Stimulated activated naive CD4-positive, alpha-beta T cell (primary cell): ENCODE results near the gene ZNF787.
A peak's percentile ranks its signal among the peaks of the same experiment; 100 is the strongest.
"Not testable (repeated sequence)": the region's sequence is repeated elsewhere in the genome, so short reads cannot be mapped to it uniquely, and the experiment has no call there.

Experiments used
- DNase-seq, 6 experiments: peaks; one replicate each; lab custom pipeline; 2025; lab: John Stamatoyannopoulos, UW

Gene ZNF787

DNA sequence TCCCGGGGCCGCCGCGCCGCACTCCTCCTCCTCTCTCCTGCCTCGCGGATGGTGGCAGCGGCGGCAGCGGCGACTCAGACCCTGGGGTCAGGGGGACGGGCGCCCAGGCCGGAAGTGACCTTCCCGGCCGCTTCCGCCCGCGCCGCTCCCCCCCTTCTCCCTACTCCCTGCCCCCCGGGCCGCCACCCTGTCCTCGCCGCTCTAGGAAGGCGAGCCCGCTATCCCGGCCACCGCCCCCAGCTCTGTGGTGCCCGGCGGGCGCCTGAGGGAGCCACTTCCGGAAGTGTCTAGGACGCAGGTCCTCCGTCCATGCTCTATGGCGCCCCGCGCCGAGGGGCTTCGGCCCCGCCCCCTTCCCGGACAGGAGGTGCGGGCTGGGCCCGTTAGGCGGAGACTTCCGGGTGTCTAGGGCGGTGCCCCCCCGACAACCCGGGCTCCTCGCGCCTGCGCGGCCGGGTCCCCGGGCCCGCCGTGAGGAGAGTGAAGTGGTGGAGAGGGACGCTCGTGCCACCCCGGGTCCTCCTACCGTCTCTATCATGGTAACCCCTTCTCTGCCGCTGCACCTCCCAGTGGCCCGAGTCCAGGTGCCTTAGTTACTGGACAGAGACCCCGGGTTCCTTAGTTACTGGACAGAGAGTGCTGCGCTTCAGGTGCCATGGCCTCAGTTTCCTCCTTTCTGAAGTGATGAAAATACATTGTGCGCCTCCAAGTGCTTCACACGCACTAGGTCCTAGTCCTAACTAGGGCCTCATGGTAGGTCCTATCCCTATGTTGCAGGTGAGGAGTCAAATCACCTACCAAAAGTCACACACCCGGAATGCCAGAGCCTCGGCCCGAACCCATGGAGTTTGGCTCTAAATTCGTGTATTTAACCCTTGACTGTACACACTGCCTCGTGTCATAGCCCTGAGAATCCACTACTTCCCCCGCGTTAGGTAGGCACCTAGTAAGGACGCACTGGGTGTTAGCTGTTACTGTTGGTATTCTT, at the start of gene ZNF787:
ZNF787 (minus strand) TSS at position 116 of the 988 bp plus-strand sequence. CDS start 18,078 bp downstream, outside the sequence.
- peak; percentile 91 to 97 (median 94) for DNase-seq

DNA sequence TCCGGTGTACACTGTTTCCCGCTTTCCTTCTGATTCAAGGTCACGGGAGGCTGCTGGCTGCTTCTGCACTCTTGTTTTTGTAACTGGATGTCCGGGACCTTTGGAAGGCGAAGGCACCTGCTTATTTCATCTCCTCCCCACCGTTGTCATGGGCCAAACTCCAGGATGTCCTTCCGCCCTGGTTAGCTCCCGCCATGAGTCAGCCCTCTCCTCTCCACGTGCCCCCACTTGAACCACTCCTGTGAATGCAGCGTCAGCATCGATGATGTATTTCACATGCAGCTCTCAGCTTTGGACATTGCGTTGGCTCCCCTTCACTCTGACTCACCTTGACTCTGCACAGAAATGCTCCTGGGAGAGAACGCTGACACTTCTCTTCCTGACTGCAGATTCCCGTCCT, 49.2 kb upstream of the ZNF787 start:
- DNase-seq = no peak

DNA sequence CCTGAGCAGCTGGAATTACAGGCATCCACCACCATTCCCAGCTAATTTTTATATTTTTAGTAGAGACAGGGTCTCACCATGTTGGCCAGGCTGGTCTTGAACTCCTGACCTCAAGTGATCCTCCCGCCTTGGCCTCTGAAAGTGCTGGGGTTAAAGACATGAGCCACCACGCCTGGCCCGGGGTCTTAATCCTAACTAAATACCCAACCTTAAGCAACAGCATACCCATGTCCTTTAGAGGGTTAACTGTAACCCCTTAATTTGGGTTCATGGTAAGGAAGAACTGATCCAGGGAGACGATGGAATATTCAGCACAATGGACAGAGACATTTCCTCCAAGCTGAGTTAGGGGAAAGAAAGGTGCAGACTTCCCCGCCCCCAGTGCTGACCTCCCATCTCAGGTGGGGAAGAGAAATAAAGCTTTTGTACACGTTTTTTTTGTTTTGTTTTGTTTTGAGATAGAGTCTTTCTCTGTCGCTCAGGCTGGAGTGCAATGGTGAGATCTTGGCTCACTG, 46.0 kb upstream of the ZNF787 start:
- DNase-seq = no peak

DNA sequence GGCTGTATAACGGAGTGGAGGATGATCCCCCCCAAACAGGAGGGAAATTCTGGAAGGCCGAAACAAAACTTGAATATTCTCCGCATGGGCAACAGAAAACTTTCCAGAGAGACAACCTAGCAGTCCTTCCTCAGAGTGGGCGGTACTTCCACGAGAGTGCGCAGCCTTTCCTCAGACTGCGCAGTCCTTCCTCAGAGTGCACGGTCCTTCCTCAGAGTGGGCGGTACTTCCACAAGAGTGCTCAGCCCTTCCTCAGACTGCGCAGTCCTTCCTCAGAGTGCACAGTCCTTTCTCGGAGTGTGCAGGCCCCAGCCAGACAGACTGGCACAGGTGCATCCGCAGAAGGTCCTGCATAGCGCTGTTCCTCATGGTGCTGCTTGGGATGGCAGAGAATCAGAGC, 42.0 kb upstream of the ZNF787 start:
- no peak for DNase-seq

DNA sequence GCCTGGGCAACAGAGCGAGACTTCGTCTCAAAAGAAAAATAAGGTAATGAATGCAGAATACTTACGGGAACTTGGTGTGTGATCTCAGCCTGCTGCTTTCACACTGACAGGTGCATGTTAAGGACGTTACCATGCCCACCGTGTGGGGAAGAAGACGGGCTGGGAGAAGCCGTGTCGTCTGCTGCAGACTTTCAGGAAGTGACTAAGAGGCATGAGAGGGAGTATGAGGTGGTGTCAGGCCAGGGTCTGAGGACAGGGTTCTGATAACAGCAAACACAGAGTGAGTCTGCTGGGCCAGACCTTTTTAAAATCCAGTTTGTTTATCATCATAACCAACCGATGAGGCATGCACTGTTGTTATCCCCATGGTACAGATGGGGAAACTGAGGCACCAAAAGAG, 41.2 kb upstream of the ZNF787 start:
- no peak for DNase-seq

DNA sequence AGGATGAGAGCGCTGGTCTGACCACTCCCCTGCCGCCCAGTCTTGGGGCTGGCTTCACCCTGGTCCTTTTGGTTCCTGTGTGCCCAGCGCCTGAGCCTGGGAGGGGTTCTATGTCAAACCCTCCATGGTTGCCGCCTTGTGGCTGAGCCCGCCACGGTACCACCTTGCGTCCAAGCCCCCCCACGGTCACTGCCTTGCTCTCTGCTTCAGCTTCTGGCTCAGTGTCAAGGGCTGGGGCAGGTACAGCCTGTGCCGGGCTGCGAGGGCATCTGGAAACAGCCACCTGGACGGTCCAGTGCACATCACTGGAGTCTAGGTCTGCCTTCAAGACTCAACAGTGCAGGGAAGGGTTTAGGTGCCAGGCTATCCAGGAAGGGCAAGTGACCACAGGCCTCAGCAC, 40.4 kb upstream of the ZNF787 start:
- DNase-seq = no peak

DNA sequence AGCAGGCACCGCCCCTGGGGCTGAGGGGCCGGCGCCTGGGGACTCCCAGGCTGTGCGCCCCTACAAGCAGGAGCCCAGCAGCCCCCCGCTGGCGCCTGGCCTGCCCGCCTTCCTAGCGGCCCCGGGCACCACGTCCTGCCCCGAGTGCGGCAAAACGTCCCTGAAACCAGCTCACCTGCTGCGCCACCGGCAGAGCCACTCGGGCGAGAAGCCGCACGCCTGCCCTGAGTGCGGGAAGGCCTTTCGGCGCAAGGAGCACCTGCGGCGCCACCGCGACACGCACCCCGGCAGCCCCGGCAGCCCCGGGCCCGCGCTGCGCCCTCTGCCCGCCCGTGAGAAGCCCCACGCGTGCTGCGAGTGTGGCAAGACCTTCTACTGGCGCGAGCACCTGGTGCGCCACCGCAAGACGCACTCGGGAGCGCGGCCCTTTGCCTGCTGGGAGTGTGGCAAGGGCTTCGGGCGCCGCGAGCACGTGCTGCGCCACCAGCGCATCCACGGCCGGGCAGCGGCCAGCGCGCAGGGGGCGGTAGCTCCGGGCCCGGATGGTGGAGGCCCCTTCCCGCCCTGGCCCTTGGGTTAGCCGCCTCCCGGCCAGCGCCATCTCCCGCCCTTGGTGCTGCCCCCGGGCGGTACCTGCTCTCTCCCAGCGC, 38.7 kb upstream of the ZNF787 start:
- no peak for DNase-seq

DNA sequence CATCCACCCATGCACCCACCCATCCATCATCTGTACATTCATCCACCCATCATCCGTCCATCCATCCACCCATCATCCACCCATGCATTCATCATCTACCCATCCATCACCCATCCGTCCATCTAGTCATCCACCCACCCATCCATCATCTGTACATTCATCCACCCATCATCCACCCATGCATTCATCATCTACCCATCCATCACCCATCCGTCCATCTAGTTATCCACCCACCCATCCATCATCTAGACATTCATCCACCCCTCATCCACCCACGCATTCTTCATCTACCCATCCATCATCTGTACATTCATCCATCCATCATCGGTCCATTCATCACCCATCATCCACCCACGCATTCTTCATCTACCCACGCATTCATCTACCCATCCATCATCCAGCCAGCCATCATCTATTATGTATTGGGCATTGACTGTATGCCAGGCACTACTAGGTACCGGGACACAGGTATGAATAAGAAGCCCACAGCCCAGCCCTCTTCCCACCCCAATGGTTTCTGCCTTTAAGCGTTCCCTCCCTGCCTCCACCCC, 38.0 kb upstream of the ZNF787 start:
- DNase-seq = no peak

DNA sequence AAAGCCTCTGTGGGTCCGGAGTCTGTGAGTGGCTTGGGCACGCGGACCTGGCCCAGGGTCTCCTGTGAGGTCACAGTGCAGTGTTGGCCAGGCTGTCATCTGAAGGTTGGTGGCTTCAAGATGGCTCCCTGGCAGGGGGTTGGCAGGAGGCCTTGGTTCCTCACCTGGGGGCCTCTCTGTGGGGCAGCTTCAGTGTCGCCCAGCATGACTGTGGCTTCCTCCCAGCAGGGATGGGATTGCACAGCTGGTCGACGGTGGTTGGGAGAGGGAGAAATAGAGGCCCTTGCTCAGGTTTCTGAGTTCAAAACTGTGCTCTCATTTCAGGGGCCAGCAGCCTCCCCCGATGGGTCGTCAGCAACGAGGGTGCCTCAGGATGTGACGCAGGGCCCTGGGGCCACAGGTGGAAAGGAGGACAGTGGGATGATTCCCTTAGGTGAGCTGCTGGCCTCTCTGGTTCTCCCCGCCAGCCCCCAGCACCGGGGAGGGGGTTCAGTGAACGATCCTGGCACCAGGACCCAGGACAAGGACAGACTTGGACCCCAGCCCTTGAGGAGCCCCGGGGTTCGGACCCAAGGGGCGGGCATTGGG, 37.2 kb upstream of the ZNF787 start:
- DNase-seq = no peak

DNA sequence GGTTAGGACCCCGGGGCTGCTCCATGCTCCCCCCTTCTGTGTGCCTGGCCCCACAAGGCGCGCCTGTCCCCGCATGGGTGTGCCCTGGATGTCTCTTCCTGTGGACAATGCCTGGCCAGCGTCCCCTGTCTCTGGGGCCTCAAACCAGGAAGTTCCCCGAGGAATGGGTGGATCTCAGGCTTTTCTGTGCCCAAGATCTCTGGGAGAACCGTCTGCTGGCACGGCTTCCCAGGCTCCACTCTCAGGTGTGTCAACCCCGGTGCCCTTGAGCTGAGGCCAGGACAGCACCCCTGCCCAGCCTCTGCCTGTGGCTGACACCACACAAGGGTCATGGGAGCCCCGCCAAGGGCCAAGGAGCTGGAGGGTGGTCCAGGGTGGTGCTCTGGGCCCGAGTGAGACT, 35.7 kb upstream of the ZNF787 start:
- DNase-seq = no peak

DNA sequence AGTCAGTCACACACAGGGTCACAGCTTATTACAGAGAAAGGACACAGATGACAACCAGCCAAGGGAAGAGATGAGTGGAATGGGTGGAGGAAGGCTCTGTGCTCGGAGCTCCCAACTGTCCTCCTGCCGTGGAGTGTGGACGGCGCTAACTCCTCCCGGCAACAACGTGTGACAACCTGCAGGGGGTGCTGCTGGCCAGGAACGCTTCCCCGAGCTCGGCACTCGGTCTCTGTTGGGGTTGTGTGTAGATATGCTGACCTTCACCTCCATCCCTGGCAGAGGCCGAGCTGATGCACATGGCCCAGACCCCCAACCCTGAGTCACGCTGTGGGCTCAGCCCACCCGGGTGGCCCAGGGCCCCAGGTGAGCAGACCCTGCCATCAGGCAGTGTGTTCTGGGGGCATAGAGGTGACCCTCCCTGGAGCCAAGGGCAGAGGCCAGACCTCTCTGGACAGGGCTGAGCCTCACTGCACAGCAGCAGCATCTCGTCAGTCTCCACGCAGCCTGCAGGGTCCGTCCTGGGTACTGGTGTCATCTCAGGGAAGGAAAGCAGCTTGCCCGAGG, 34.1 kb upstream of the ZNF787 start:
- DNase-seq = no peak

DNA sequence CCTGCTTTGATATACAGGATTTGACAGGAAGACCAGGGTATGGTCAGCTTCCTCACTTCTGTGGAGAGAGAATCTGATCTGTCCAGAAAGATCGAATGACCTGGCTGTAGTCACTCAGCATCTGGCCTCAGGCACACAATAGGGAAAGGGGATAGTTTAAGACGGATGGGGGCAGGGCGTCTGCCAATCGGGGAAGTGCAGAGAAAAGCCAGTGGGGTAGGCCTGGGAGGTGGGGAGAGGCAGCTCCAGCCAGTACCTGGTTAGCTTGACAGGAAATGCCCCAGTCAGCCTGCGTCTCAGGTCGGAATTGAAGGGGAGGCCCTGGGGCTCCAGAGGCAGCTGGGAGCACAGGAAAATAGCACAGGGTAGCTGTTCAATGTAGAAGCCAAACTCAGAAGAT, 32.4 kb upstream of the ZNF787 start:
- no peak for DNase-seq

DNA sequence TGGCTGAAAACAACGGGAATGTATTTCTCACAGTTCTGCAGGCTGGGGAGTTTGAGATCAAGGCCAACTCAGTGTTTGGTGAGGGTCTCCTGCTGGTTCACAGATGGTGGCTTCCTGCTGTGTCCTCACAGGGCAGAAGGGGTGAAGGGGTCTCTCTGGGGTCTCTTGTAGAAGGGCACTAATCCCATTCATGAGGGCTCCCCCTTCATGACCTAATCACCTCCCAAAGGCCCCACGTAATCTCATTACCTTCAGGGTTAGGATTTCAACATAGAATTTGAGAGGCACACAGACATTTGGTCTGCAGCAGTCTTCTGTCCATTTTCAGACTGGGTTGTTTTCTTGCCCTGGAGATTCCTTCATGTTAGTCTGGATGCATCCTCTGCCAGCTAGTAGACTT, 31.5 kb upstream of the ZNF787 start:
- no peak for DNase-seq

DNA sequence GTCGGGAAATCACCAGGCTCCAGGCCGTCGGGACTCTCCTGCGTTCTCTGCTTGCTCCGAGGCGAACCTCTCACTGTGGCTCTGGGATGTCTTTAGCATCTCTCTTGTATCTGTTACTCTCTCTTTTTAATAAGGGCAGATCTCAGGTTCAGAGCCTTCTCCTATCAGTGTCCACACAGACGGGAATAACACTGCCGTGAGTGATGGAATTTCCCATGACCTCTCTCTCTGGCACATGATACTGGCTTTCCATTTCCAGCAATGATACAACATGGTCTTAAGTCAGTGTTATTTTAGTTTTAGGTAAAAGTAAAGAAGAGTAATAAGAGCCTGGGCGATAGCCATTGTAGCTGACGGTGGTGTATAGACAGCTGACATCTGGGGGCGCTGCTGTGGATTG, 29.3 kb upstream of the ZNF787 start:
- no peak for DNase-seq

DNA sequence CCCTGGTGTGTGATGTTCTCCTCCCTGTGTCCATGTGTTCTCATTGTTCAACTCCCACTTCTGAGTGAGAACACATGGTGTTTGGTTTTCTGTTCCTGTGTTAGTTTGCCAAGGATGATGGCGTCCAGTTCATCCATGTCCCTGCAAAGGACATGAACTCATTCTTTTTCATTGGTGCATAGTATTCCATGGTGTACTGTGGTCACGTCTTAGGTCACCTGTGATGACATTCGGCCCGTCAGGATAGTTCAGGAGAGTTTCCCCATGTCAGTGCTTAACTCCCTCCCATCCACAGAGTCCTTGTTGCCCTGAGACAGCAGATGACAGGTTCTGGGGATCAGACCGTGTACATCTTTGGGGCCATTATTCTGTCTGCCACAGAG, 28.6 kb upstream of the ZNF787 start:
- DNase-seq = no peak

DNA sequence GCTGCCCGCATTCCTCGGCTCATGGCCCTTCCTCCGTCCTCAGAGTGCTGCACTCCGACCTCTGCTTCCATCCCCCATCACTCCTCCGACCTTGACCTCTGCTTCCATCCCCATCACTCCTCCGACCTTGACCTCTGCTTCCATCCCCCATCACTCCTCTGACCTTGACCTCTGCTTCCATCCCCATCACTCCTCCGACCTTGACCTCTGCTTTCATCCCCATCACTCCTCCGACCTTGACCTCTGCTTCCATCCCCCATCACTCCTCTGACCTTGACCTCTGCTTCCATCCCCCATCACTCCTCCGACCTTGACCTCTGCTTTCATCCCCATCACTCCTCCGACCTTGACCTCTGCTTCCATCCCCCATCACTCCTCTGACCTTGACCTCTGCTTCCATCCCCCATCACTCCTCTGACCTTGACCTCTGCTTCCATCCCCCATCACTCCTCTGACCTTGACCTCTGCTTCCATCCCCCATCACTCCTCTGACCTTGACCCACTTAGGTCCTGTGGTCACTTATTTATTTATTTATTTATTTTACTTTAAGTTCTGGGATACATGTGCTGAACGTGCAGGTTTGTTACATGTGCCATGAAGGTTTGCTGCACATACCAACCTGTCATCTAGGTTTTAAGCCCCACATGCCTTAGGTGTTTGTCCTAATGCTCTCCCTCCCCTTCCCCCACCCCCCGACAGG, 28.0 kb upstream of the ZNF787 start:
- not testable (repeated sequence) for DNase-seq

DNA sequence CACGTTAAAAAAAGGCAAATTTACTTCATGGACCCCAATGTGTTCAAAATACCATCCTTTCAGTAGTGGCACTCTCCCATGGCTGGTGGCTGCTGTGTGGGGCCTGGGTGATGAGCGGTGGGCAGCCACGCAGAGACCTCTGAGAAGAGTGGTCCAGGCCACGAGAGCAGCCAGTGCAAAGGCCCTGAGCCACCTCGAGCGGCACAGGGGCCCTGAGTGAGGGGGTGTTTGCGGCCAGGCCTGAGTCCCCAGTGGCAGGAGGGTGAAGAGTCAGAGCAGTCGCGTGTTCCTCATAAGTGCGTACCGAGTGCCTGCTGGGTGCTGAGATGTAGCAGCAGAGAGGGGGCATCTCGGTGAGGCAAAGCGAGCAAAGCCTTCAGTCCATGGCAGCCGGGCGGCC, 27.0 kb upstream of the ZNF787 start:
- no peak for DNase-seq

DNA sequence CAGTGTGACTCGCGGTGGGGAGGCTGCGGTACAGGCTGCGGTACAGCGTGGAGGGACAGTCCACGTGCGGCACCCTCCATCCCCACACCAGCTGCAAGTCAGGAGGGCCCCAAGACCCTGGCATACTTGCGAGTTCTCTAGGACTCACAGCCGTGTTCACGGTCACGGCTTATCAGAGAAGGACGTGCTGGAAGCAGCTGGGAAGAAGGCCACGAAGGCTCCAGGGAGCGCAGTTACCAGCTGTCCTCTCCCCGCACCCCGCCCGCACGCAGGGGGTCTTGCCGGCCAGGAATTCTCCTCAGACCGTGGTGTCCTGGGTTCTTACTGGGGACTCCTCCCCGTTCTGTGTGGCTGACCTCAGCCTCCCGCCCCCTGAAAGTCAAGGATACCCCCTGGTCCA, 26.2 kb upstream of the ZNF787 start:
- DNase-seq = no peak

DNA sequence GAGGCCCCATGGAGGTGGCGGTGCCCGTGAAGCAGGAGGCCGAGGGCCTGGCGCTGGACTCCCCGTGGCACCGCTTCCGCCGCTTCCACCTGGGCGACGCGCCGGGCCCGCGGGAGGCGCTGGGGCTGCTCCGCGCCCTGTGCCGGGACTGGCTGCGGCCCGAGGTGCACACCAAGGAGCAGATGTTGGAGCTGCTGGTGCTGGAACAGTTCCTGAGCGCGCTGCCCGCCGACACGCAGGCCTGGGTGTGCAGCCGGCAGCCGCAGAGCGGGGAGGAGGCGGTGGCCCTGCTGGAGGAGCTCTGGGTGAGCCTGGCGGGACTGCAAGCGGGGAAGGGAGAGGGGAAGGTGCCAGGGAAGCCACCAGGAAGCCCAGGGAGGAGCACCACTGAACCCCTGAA, 25.8 kb upstream of the ZNF787 start:
- no peak for DNase-seq

DNA sequence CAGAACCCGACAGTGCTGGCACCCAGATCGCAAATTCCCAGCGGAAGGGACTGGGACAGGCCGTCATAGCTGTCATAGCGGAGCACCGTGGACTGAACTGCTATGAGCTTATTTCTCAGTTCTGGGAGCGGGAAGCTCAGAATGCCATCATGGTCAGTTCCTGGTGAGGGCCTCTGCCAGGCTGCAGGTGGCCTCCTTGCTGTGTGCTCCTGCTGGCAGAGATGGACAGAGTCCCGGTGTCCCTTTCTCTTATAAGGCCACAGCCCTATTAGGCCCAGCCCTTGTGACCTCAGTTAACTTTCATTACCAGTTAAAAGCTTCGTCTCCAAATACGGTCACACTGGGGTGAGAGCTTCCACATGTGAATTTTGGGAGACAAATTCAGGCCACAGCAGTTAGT, 24.6 kb upstream of the ZNF787 start:
- no peak for DNase-seq

DNA sequence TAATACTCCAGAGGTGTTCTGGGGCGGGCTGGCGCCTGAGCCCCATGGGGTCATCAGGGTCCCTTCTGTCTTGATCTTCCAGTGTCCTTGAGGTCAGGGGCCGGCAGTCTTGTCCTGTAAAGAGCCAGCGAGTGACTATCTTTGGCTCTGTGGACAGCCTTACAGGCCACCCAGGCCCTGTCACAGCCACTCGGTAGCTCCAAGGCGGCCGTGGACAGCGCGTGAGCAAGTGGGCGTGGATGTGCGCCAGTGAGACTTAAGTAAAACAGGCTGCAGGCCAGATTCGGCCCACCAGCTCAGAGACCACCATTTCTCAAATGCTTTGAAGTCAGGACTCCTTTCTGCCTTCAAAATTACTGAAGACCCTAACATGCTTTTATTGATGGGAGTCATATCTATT, 23.7 kb upstream of the ZNF787 start:
- no peak for DNase-seq

DNA sequence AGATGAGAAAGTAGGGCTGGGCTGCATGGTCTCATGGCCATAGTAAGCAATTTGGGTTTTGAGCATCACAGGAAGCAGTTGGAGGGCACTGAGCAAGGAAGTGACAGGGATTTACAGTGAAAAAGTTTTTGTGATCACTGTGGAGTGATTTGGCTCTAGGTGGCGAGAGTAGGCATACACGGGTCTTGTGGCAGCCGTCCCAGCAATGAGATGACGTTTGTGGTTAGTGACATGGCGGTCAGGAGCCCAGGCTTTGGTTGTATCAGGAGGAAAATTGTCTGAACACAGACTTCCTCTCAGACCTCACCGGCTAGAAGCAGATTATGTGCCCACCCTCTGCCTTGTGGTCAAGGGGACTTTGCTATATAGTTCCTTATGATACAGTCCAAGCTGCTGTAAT, 23.3 kb upstream of the ZNF787 start:
- DNase-seq = no peak
